Sigmoid colon (tissue), 7 donors: Measurements from ENCODE around the gene HOPX. TPM values are rescaled to one million over a fixed set of nuclear protein-coding genes. Genes with fewer than 3 reads are reported as not detected.
A peak's percentile ranks its signal among the peaks of the same experiment; 100 is the strongest.

Experiments used
- DNase-seq: peaks from one replicate; pipeline ENCODE4 v3.0.0-alpha.2; 2019
- H3K27ac ChIP-seq, 4 donors: fragments of 200-600 bp; sonication (generic); one replicate each; pipeline ENCODE4 v1.5.1; 2016 to 2019; ENCODE audit warnings: mild to moderate bottlenecking in 1 of 4
- H3K27me3 ChIP-seq, 3 donors: fragments of 200-600 bp; sonication (generic); one replicate each; pipeline ENCODE4 v1.5.1; 2019; ENCODE audit warnings: mild to moderate bottlenecking in 1 of 3
- H3K36me3 ChIP-seq, 4 donors: fragments of 200-600 bp; sonication (generic); one replicate each; pipeline ENCODE4 v1.5.1; 2016 to 2019
- H3K4me1 ChIP-seq, 4 donors: fragments of 200-600 bp; sonication (generic); one replicate each; pipeline ENCODE4 v1.5.1; 2017 to 2019
- H3K4me3 ChIP-seq, 4 donors: fragments of 200-600 bp; sonication (generic); one replicate each; pipeline ENCODE4 v1.5.1; 2017 to 2019; ENCODE audit warnings: mild to moderate bottlenecking in 2 of 4, moderate library complexity in 1 of 4
- H3K9me3 ChIP-seq, 4 donors: fragments of 200-600 bp in 3 of 4; sonication (generic) in 3 of 4; one replicate each; pipeline versions ENCODE4 v1.5.1 to v1.6.1; 2013 to 2019
- CTCF ChIP-seq, 4 experiments: fragments of 450-650 bp in 3 of 4; fragments of 200-600 bp in 1 of 4; IDR thresholded peaks; one replicate each; pipeline ENCODE4 v1.5.1; 2016 to 2019; ENCODE audit warnings: antibody characterized with exemption in 4 of 4, mild to moderate bottlenecking in 3 of 4, moderate library complexity in 2 of 4
- EP300 ChIP-seq, 4 donors: sonication (generic); formaldehyde crosslinking; IDR thresholded peaks; one replicate each; pipeline ENCODE4 v1.6.1; 2017; ENCODE audit warnings: antibody characterized with exemption in 4 of 4
- POLR2A ChIP-seq, 2 donors: fragments of 450-650 bp; IDR thresholded peaks; one replicate each; pipeline ENCODE4 v1.6.1; 2016; ENCODE audit warnings: antibody characterized with exemption in 2 of 2, mild to moderate bottlenecking in 2 of 2, moderate library complexity in 2 of 2
- POLR2AphosphoS5 ChIP-seq, 4 donors: sonication (generic); formaldehyde crosslinking; IDR thresholded peaks; one replicate each; pipeline ENCODE4 v1.6.1; 2017; ENCODE audit warnings: antibody characterized with exemption in 4 of 4
- WGBS, 2 donors: extraction: QIAGEN DNeasy Blood & Tissue Kit; methylation state at CpG; one replicate each; pipeline ENCODE4 v1.1.7; 2013; 5-methylcytosine and 5-hydroxymethylcytosine counted together
- intact Hi-C: fragments of 100-400 bp; cut with DNase I; formaldehyde crosslinking; loops from one replicate; pipeline ENCODE4 v1.15.1; 2023
- polyA plus RNA-seq, 3 donors: library from polyadenylated mRNA; stranded (reverse); fragments of 200-250 nt; gene quantifications; one replicate each; pipeline ENCODE4 v1.2.3, GENCODE V29; 2013
- total RNA-seq, 4 donors: library from RNA; depleted of rRNA; stranded (reverse); fragments of >200 nt; gene quantifications; one replicate each; pipeline ENCODE4 v1.1.0, GENCODE V29; 2016
- donor health status: healthy with polysubstance abuse.
- donor health status: Bipolar disorder and iron deficiency.
- donor health status: healthy.

Gene HOPX
- total and polyA plus RNA-seq, 7 donors = 2.5 to 57.9 (median 24.7) TPM

- Histone ChIP-seq H3K4me3 (peak overlapping the region; percentile 48 to 81 (median 60)), H3K36me3 (no peaks in the 10 kb centered on the region), H3K27me3 (peaks cover 0 to 7% (median 0%) of the 10 kb centered on the region in 3 donors), H3K4me1 (peaks cover 0 to 58% (median 53%) of the 10 kb centered on the region in 4 donors), H3K9me3 (no peaks in the 10 kb centered on the region), H3K27ac (peak overlapping the region; percentile 59 to 96 (median 89))
- no peak for DNase-seq
- intact Hi-C loops = loop anchor here (2.0 to 10.0 kb wide), 5 partner anchors 33 to 252 kb away; partner anchors contain the start of genes PAICS, PPAT and REST
- TF ChIP-seq POLR2A (IDR thresholded peaks at IDR 0.05) (no peak), EP300 (IDR thresholded peaks at IDR 0.05) (no peak), POLR2AphosphoS5 (IDR thresholded peaks at IDR 0.05) (no peak), CTCF (IDR thresholded peaks at IDR 0.05) (no peak)
- 1 to 2% methylated on average over 79 of the region's 79 CpGs for WGBS, 2 donors
These were observed 25.3 kb downstream of the HOPX start for GRCh38 chr4:56655627-56656345.

- Histone ChIP-seq H3K9me3 (no peaks in the 10 kb centered on the region), H3K4me3 (peak overlapping the region; percentile 48 to 81 (median 60)), H3K36me3 (no peaks in the 10 kb centered on the region), H3K27ac (peak overlapping the region; percentile 59 to 96 (median 89)), H3K27me3 (peaks cover 0 to 7% (median 0%) of the 10 kb centered on the region in 3 donors), H3K4me1 (peaks cover 0 to 58% (median 51%) of the 10 kb centered on the region in 4 donors)
- DNase-seq = peak; percentile 80
- TF ChIP-seq POLR2A (IDR thresholded peaks at IDR 0.05) = peak in 1 of 2 donors; percentile 64
- peak; percentile 26 to 84 (median 74) for TF ChIP-seq POLR2AphosphoS5 (IDR thresholded peaks at IDR 0.05)
- TF ChIP-seq CTCF (IDR thresholded peaks at IDR 0.05) = no peak
- intact Hi-C loops = loop anchor here (2.0 to 10.0 kb wide), 4 partner anchors 33 to 252 kb away; partner anchors contain the start of genes PAICS, PPAT and REST
- WGBS, 2 donors = 1 to 2% methylated on average over 28 of the region's 28 CpGs
These were observed 25.9 kb downstream of the HOPX start for GRCh38 chr4:56655209-56655626.

GRCh38 chr4:56654238-56654632 lies 26.9 kb downstream of the HOPX start:
- H3K27me3 ChIP-seq = peaks cover 0 to 7% (median 0%) of the 10 kb centered on the region in 3 donors
- no peak for DNase-seq
- intact Hi-C loops = loop anchor here (2.0 to 10.0 kb wide), 2 partner anchors 147 to 219 kb away; partner anchors contain the start of genes PAICS and PPAT
- TF ChIP-seq POLR2A (IDR thresholded peaks at IDR 0.05) = no peak
- TF ChIP-seq EP300 (IDR thresholded peaks at IDR 0.05) = peak in 1 of 4 donors; percentile 23
- TF ChIP-seq POLR2AphosphoS5 (IDR thresholded peaks at IDR 0.05) = peak in 3 of 4 donors; percentile 18 to 48 (median 28)
- no peaks in the 10 kb centered on the region for H3K9me3 ChIP-seq
- H3K27ac ChIP-seq = peak overlapping the region in 3 of 4 donors; percentile 85 to 96 (median 93)
- 15 to 41% methylated on average over 4 of the region's 4 CpGs for WGBS, 2 donors
- H3K4me3 ChIP-seq = peak overlapping the region in 1 of 4 donors; percentile 81
- H3K36me3 ChIP-seq = no peaks in the 10 kb centered on the region
- H3K4me1 ChIP-seq = peaks cover 0 to 51% (median 43%) of the 10 kb centered on the region in 4 donors

GRCh38 chr4:56653461-56654237 lies 27.4 kb downstream of the HOPX start:
- no peaks in the 10 kb centered on the region for H3K9me3 ChIP-seq
- TF ChIP-seq CTCF (IDR thresholded peaks at IDR 0.05) = no peak
- H3K4me3 ChIP-seq = no peak overlapping the region
- H3K27me3 ChIP-seq = peaks cover 0 to 7% (median 0%) of the 10 kb centered on the region in 3 donors
- H3K4me1 ChIP-seq = peaks cover 0 to 47% (median 37%) of the 10 kb centered on the region in 4 donors
- no peak for DNase-seq
- no peaks in the 10 kb centered on the region for H3K36me3 ChIP-seq
- peak overlapping the region in 3 of 4 donors; percentile 85 to 96 (median 93) for H3K27ac ChIP-seq
- intact Hi-C loops = loop anchor here (2.0 to 10.0 kb wide), 2 partner anchors 147 to 219 kb away; partner anchors contain the start of genes PAICS and PPAT
- 16 to 47% methylated on average over 1 of the region's 1 CpG for WGBS, 2 donors
